GM21367 (cell line): ENCODE data around the gene KPNA2.

Experiments
- ATAC-seq: cut with Tn5 transposase; IDR thresholded peaks from one replicate; pipeline ENCODE4 v1.9.1; 2021; ENCODE audit not compliant: unreplicated experiment

The KPNA2 gene

GRCh38 chr17:68095205-68095811, 59.8 kb downstream of the KPNA2 start:
- ATAC-seq = no peak

GRCh38 chr17:68096111-68096510, 60.6 kb downstream of the KPNA2 start:
- ATAC-seq = no peak
